IPS-NIHi7 (cell line): ENCODE measurements around the gene RAD9A.
A peak's percentile ranks its signal among the peaks of the same experiment; 100 is the strongest.

Experiments used
- DNase-seq: peaks from one replicate; pipeline ENCODE4 v3.0.0; 2012; ENCODE audit warnings: mixed read lengths; ENCODE audit errors: extremely low spot score

RAD9A gene

DNA sequence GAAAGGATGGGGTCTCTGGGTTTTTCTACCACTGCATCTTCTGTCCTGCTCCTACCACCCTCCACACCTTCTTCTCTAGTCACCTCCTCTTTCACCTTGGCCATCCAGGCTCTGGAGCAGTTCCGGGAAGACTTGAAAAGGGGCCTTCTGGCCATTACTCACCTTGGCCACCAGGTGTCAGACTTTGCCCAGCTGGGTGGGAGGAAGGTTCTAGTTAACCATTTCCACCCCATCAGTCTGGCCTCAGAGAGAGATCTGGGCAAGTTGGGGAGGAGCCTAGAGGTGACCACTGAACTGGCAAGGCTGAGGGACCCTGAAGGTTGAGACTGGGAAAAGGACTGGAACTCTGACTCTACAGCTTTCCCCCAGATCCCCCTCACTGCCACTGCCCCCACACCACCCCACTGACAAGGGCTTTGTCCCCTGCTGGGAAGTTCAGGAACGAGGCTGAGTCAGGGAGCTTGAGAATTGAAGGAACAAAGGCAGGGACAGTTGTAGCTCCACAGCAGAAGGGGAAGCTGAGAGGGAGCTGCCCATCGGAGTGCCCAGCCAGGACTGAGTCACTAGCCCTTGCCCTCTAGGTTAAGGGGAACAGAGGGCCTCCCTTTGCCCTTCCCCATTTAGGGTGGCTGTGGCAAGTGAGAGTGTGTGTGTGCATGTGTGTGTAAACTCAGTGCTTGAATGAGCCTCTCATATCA, 34.8 kb upstream of the RAD9A start:
- DNase-seq = peak; percentile 86

DNA sequence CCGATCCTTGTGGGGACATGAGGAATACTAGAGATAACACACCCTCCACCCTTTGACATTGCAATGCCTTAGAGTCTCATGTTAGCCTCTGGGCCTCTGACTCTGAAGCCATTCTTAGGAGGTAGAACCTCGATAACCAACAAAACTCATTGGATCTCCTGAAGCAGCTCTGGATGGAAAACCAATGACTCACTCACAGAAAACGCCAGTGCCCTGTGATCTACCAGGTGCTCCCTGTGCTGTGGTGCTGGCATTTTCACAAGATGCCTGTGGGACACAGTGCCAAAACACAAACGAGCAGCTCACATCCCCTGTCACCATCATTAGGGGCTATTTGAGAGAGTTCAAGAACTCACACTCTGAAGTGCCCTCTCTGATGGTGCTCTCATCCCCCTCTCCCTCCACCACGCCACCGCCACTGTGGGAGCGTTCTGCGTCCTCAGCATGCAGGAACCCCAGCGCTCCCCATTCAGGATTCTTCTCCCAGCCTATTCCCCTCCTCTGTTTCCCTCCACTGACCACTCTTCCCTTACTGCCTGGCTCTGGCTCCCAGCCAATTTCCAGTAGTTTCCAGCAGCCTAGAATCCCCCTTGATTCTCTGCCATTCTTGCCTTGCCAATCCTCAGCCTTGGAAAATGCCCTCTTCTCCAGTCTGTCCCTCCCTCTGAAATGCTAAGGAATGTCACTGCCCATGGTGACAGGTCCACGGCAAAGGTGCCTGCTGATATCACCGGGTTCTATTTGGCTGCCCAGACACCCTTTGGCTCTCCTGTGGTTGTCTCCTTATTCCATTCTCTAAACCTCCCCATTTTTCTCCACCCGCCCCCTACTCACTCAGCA, 33.7 kb upstream of the RAD9A start:
- no peak for DNase-seq

DNA sequence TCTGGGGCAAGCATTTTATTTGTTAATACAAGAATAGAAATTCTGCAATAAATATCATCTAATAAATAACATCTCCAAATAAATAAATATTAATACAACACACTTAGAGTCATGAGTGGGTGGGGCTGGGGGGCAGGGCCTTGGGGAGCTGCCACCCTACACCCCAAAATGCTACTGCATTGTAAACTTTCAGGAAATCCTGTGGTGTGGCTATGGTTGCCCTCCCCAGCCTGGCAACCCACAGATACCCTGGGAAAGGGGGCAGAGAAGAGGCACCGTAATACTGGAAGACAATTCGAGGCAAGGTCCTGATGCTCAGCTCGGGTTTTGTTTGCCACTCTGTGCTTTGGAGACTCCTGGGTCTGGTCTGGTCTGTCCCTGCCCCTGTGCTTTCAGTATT, 27.6 kb upstream of the RAD9A start:
- no peak for DNase-seq

DNA sequence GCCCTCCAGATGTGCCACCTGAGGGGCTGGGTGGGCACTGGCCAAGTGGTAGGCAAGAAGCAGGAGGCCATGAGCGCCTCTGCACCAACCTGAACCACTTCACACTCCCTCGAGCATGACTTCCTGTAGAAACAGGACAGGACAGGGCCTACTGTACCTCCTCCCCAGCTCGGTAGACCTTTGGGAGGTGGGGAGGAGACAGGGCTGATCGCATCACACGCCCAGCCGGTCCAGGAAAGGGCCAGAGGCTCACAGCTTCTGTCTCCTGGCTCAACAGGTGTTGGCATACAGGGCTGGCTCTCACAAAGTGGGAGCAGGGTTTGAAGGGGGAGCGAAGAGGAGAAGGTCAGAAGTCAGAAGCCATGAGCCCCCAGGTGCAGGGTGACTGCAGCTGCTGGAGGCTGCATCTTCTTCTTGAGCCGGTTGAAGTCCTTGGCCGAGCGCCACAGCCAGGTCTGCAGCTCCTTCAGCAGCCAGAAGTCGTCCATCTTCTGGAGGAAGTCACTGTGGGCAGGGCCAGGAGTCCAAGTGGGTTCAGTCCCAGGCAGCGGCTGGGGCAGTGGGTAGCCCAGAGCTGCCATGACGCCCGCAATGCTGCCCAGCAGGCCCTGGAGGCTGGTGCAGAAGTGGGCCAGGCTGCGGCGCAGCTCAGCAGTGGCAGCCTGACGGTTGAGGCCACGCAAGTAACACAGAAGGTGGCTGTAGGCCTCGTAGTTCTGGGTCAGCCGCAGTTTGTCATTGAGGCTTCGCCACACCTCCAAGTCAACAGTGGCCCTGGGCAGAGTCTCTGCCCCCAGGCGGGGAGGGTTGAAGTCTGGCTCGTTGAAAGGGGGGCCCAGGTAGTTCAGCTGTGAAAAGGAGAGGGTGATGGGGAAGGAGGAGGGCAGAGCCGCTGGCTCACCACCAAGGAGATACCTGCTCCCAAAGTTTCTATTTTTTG, 26.7 kb upstream of the RAD9A start:
- DNase-seq = no peak

DNA sequence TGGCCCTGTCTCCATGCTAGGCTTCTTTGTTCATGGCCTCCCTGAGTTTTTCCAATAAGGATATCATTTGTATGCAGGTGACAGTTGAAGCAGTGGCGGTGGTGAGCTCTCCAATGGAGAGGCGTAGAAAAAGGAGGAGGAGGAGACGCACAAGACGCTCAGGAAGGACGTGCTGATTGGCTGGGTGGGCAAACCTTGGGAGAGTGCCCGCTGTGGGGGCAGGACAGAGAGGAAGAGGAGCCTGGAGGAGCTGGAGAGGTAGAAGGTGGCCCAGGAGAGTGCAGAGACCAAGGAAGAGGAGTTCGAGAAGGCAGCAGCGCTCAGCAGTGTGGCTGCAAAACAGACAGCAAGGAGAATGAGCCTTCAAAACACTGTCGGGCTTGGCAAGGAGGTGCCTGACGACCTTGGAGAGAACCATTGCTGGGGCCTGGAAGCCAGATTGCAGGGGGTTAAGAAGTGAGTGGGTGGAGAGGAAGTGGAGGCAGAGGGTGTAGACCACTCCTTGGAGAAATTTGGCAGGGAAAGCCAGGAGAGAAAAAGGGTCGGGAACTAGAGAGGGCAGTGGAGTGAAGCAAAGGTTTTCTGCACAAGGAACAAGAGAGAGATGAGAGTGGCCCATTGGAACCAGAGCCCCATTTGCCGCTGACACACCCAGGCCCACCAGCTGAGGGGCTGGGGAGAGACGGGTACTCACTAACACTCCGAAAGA, 25.9 kb upstream of the RAD9A start:
- DNase-seq = no peak

DNA sequence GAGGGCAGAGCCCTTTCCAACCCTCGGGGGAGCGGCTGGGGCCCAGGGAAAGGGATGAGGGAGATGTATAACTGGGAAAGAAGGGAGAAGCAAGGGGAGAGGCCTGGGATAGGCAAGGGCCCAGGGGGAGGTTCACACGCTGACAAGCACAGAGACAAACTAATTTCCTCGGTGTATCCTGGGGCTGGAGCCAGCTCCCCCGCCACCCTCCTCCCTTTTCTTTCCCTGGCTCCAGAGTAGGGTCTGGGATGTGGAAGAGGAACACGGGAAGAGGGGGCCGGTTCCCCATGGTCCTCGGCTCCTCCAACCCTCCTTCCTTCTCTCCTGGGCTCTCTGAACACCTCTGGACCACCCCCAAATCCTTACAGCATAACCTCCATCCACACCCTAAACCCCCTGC, 25.2 kb upstream of the RAD9A start:
- DNase-seq = no peak

DNA sequence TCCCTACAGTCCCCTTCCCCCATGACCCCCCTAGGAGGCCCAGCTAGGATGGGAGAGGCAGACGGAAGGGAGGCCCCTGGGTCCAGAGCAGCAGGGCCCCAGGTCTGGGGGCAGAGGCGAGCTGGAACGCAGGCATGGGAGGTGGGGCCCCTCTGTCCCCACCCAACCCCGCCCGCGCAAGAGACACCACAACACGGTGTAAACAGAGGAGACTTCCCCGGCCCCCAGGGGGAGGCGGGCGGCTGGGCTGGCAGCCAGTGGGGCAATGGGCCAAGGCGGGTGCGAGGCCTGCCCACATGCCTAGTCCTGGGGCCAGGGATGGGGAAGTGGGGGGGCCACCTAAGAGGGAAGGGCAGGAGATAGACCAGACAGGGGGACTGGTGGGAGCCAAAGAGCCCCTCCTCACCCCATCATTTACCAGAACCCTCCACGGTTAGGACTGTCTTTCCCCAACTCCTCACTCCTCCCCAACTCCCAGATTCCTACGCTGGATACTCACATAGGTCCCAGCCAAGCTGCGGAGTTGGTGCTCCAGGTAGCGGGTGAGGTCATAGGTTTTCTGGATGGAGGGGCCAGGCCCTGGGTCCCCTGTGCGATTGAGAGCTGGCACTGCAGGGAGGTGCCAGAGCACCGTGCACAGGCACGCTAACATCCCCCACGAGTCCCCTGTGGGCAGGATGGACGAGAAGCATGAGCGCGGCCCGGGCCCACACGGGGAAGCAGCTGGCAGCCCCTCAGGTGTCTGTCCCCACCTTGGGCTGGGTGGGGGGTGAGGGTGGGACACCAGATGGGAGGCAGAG, 24.6 kb upstream of the RAD9A start:
- no peak for DNase-seq

DNA sequence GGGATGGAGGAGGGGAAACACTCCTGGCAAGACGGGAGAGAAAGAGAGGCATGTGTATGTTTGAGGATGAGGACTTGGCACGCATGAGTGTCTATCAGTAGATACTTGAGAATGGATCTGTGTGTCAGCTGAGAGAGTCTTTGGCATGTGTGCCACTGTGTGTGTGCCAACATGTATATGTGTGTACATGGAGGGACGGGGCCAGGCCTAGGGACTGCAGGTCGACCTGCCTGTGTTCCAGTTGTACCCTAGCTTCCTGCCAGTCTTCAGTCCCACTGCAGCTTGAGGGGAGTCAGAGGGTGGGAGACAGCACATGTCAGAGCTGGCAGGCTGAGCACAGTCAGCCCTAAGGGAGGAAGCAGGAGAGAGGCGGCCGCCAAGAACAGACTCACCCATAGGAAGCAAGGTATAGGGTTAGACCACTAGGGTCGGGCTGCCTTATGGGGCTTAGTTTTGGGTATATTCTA, 24.0 kb upstream of the RAD9A start:
- DNase-seq = no peak

DNA sequence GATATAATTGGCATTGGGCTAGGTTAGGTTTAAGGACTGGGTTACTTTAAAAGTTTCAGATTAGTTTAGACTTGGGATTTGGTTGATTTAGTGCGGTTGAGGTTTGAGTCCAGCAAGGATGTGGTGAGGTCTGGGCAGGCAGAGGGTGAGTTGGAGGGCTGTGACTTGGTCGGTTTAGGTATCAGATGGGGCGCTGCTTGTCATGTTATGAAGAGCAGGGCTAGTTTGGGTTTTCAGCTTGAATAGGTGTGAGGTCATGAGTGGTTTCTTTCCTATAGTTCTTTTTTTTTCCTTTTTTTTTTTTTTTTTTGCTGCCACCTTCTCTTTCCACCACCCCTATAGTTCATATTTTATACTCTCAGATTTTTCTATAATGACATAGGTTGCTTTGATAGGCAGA, 23.2 kb upstream of the RAD9A start:
- no peak for DNase-seq

DNA sequence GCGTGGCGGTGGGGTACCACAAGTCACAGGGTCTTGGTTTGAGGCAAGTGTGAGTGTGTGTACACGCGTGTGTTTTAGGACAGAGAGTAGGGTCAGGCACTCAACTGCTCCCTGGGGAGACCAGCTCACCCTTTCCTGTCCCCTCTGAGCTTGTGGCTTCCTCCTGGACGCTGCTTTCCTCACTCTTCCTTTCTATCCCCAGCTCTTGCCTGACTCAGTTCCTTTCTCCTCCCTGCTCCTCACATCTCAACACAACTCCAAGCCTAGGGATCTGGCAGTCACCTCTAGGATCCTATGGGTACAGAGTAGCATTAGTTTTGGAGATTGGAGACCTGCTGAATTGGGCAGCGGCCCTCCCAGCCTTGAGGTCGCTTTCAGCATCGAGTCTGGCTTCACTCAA, 22.5 kb upstream of the RAD9A start:
- no peak for DNase-seq

DNA sequence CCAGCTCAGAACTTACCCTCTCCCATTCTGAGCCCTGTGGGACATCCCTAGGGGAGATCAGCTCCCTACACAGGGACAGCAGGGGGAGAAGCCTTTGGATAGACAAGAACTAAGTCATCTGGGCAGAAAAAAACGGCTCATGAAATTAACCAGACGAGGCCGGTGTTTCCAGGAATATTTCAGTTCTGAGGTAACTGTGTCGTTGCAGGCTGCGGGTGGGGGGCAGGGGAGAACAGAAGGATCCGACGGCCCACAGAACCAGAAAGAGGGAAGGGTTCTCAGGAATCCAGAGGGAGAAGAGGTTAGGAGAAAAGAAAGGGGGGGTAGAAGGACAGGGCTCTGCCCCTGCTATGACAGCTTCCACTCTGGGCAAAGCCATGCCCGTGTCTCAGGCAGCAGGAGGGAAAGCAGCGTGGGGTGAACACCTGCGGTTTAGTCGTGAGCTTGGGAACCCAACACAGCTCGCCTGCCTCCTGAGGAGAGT, 21.9 kb upstream of the RAD9A start:
- no peak for DNase-seq

DNA sequence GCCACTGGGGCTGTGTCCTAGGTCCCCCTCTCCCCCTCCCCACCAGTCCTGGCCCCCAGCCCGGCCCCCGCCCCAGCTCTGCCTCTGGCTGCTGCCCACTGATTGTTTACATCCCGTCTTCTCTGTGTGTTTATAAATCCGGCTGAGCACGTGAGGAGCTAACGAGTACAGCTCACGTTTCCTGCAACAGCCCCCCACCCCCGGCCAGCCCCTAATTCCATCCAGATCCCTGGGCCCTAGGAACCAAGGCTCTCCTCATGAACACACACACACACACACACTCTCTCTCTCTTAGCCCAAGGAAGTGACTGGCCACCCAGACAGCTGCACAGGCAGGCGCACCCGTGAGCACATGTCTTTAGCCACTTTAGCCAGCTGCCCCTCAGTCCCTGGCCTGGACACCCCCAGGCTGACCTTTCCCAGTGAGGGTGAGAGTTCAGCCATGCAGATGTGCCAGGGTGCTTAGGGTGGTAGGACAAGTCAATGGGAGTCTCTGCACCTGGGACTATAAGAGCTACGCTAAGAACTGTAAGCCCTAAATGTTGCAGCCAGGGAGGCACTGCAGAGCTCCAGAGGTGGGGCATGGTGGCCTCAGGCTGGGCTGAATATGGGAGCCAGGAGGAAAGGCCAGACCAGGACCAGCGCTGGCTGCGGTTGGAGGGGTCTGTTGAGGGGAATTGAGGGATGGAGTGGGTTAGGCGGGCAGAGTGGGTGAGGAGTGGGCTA, 21.3 kb upstream of the RAD9A start:
- DNase-seq = no peak

DNA sequence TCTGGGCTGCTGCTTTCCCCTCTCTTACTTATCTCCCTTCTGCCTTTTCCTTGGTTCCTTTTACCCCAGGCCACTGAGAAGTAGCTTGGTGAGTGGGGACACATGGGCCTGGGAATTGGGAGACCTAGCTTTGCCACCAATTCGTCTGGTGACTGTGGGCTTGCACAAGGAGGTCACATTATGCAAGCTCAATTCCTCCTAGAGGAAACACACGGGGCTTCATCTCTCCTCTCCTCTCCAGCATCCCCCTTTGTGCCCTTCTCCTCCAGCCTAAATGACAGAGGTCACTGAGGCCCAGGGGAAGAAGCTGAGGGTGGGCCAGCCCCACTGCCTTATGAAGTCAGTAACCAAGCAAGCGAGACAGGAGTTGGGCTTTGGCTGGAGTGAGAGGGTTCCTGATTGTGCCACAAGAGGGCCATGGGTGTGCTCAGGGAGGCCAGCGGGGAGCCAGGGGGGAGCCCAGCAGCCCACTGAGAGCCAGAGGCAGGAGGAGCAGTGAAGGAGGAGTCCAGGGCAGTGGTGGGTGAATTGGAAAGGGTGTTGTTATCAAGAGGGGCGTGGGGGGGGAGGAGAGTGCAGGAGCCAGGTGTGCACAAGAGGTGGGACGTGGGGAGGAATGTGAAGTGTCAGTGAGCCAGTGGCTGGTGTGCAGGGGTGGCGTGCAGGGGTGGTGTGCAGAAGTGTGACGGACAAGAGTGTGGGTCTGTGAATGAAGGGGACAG, 20.4 kb upstream of the RAD9A start:
- DNase-seq = peak; percentile 66

DNA sequence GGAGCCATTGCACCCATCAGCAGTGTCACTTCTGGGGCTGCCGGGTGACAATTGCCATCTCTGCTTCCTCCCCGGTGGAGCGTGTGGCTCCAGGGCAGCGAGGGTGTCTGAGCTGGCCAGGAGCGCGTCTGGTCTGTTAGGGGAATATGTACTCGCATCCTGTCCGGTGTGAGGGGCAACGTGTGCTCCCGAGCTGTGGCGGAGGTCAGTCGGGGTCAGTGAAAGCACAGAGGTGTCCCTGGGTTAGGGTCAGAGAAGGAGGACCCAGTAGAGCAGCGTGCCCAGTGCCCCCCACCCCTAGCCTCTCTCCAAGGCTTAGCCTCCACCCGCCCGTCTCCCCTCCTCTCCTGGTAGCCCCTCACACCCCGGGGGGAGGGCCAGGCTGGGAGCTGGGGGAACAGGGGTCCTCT, 19.9 kb upstream of the RAD9A start:
- DNase-seq = peak; percentile 29

DNA sequence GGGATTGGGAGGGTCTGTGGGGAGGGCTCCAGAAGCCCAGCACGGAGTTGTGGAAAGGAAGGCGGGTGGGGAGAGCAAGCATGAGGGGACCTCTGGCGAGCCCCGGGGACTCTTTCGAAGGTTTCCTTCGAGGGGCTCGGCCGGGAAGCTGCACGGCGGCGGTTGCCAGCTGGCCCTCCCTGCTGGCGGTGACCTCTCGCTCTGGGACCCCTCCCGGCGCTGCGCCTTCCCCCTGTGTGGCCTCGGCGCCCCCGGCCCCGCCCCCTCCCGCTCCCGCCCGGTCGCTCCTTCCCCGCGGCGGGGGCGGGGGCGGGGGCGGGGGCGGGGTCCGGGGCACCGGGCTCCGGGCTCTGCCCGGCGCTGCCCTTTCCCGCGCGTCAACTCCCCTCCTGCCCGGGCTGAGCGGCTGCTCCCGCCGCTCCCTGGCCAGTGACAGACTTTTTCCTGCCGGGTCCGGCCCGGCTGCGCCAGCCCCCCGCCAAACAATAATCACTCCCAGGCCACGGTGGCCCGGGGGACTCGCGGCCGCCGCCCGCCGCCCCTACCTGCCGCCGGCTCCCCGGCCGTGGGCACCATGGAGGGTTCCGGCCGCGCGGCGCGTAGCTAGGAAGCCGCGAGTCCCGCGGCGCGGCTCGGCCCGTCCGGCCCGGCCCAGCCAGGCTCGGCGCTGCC, 19.3 kb upstream of the RAD9A start:
- peak; percentile 61 for DNase-seq

DNA sequence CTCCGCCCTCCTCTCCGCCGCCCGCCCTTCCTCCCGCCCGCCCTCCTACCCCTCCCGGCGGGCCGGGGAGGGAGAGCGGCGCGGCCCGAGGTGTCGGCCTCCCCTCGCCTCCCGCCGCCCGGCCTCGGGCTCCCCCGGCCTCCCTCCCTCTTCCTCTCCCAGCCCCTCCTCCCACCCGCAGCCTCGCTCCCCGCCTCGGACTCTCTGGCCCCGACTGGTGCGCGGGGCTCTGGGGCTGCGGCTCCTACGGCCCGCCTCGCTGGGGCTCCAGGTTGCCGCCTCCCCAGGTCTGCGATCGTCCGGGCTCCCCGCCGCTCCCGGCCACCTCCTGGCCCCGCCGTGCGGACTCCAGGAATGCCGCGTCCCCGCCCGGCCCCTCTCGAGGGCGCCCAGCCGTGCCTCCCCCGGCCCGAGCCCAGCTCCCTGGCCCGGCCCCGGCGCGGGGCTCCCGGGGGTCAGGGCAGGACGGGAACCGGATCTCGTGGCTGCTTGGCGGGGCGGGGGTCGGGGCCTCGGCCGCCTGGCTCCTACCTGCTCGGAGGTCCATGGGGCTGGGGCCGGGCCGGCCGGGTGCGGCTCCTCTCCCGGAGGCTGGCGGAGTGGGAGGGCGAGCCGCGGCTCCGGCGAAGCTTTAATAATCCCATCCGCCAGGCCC, 18.7 kb upstream of the RAD9A start, which contains the start of gene CLCF1:
CLCF1 (minus strand) TSS at position 606 of the 655 bp plus-strand sequence; CDS start at position 547, 59 bp downstream.
- peak; percentile 67 for DNase-seq

DNA sequence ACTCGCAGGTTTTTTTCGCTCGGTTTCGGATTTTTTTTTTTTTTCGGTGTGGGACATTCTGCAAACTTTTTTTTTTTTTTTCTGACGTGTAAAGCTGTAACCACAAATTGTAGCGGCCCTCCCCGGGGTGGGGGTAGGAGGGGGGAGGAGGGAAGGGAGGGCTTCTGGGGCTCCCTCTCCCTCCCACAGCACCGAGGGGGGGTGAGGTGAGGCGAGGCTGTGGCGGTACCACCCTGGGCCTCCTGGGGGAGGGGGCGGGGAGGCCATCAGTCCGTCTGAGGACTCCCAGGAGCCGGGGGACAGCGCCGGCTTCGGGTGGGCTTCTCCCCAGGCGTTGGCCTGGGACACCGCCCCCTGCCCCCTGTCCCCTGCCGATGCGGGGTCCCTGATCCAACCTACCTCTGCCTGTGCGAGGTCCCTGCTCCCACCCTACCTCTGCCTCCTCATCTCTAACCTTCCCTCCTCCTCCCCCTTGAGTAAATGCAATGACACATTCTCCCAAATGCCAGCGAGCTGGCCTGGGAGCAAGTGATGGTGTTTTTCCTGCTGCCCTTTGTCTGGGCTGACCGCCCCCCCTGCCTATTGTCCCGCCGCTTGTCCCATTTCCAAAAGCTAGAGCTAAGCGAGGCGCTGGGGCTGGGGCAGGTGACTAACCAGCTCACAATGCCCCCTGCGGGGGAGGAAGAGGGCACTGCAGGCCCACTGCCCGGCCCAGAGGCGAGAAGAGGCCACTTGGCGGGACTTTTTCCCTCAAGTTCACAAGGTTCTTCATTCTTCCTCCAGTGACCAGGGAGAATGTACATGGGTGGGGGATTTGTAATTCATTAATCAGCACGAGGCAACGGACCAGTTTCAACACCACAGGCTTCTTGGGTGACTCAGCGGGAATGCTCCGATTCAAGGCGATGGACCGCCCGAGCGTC, 17.9 kb upstream of the RAD9A start:
- DNase-seq = peak; percentile 80
